Amniotic epithelial cell (primary cell): Measurements from ENCODE around the gene GSK3B.
"Not testable (repeated sequence)": the region's sequence is repeated elsewhere in the genome, so short reads cannot be mapped to it uniquely, and the experiment has no call there.

Experiments
- DNase-seq: peaks from one replicate; pipeline ENCODE4 v3.0.0-alpha.2; 2010; ENCODE audit warnings: low read depth

GSK3B gene

GRCh38 chr3:120053647-120054046 is 40.6 kb downstream of the GSK3B start:
- not testable (repeated sequence) for DNase-seq

GRCh38 chr3:120052677-120053076 is 41.6 kb downstream of the GSK3B start:
- no peak for DNase-seq

- no peak for DNase-seq
These were observed 42.0 kb downstream of the GSK3B start for GRCh38 chr3:120052225-120052624.

- not testable (repeated sequence) for DNase-seq
These were observed 42.7 kb downstream of the GSK3B start for GRCh38 chr3:120051570-120051969.

DNA sequence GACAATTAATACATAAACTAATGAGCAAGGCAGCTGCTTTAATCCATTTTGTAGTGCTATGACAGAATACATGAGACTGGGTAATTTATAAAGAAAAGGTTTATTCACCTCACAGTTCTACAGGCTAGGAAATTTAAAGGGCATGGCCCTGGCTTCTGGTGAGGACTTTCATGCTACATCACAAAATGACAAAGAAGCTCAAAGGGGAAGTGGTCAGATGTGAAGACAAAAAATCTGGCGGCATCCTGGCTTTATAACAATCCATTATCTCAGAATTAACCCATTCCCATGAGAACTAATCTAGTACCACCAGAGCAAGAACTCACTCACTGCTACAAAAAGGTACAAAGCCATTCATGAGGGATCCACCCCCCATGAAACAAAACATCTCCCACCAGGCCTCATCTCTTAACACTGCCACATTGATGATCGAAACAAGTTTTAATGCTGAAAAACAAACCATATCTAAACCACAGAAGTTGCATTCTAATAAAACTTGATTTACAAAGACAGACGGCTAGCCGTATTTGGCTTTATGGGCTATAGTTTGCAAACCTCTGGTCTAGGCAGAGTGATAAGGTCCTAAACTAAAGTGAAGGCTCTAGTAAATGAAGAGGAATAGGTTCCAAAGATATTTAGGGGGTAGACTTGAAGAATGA is 44.2 kb downstream of the GSK3B start:
- no peak for DNase-seq

- DNase-seq, result no peak
These were observed 45.2 kb downstream of the GSK3B start for GRCh38 chr3:120049072-120049471.

DNA sequence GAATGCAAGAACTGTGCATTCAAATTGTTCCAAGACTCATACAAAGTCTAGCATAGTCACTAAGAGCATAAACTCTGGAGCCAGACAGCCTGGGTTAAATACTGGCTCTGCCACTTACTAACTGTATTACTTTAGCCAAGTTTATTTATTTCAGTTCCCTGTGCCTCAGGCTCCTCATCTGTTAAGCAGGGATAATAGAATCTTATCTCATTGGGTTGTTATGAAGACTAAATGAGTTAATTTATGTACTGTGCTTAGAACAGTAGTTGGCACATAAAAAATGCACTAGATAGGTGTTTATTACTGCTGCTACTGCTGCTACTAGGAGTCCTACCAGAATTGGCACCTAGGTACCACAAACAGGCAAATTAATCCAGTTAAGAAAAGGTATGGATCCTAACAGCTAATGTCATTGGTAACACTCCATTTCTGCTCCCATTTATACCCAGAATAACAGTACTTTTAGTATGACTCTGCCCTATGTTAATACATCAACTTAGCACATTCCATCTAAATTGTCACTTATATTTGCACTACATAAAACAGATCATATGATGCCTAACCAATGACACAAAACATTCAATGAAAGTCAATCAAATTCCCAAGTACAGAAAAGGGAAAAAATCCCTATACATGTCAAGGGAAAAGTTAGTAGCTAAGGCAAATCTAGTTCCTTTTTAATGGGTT is 45.7 kb downstream of the GSK3B start:
- no peak for DNase-seq

DNA sequence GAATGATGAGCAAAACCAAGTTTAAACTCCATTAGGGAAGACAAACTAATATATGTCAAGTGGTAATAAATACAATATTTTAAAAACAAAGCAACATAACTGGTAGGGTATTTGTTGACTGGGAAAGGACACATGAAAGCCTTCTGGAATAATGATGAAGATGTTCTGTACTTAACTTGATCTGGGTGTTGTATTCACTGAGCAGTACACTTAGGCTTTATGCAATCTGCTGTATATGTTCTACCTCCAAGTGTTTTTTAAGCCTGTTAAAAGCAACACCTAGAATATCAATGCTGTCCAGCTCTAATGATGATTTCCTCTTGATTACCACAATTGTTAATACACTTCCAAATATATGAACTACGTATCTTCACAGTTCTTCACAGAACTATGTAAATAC is 46.6 kb downstream of the GSK3B start:
- DNase-seq, result no peak

GRCh38 chr3:120040813-120041377 is 53.4 kb downstream of the GSK3B start:
- no peak for DNase-seq

GRCh38 chr3:120039642-120040610 is 54.3 kb downstream of the GSK3B start:
- no peak for DNase-seq

DNA sequence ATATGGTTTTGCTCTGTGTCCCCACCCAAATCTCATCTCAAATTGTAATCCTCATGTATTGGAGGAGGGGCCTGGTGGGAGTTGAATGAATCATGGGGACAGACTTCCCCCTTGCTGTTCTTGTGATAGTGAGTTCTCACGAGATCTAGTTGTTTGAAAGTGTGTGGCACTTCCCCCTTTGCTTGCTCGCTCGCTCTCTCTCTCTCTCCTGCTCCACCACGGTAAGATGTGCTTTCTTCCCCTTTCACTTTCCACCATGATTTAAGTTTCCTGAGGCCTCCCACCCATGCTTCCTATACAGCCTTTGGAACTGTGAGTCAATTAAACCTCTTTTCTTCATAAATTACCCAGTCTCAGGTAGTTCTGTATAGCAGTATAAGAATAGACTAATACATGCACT is 60.7 kb downstream of the GSK3B start:
- DNase-seq, result no peak

DNA sequence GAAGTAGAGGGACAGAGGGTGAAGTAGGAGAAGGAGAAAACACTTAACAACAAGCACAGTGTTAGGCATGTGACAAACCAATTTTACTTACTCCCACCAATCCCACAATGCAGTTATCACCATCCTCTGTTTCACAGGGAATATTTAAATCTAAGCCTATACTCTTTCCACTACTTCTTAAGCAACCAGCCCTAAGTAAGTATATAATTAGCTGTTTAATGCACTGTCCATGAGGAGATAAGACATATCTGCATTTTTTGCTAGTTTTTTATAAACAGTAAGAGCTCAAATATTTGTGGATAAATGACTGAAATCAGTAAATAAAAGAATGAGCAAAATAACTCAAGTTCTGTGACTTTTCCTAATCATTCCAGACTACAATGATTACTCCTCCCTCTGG is 62.7 kb downstream of the GSK3B start:
- DNase-seq, result no peak

DNA sequence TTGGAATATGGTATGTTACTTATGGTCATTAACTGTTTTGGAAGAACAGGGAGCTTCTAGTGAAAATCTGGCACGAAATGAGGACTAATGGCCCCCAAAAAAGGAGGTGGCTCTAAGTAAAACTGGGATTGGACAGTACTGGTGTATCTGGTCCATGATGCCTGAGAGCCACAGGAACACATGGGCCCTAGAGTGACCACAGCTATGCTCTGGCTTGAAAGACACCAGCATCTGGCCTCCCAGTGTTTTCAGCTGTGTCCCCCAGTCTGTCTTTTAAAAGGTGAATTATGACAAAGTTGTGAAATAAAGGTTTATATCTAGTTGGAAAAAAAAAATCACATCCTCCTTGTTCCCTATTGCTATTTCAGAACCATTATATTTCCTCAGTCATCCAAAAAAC is 64.5 kb downstream of the GSK3B start:
- DNase-seq, result no peak

DNA sequence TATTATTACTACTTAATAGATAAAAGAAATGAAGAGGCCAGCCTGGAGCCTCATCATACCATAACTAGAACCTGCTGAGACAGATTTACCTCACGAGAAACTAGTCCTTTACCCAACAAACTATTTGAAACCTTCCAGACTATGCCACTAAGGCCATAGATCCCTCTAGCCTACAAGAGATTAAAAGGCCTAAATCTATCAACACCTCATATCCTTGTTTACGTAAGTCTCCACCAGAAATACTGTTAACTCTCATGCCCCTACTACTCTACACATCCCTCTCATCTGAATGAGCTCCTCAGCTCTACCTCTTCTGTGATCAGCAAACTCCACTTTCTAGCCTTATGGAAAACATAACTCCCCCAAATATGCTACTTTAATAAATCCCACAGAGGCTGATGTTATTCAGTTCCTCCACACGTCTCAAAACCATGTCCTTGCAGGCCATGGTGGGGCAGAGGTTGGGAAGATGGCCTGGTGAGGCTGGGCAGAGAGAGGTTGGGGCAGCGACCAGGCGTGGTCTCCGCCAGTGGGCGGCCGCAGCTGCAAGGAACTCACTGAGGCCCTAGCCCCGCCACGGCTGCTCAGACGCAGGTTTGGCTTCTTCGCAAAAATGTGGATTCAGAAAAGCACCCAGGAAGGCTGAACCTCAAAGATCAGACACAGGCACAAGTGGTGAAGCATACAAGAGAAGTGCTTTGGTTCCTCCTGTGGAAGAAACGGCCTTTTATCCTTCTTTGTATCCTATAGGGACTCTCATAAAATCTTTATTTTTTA is 65.8 kb downstream of the GSK3B start:
- DNase-seq, result no peak

DNA sequence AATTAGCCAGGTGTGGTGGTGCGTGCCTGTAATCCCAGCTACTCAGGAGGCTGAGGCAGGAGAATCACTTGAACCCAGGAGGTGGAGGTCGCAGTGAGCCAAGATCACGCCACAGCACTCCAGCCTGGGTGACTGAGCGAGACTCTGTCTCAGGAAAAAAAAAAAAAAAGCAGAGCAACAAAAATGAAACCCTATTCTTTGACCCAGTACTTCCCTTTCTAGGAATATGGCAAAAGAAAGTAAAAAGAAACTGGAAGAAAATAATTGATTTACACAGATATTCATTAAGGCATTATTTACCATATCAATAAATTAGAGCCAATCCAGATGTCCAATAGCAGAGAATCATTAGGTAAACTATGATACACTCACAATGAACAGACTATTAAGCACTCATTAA is 67.0 kb downstream of the GSK3B start:
- DNase-seq, result no peak

DNA sequence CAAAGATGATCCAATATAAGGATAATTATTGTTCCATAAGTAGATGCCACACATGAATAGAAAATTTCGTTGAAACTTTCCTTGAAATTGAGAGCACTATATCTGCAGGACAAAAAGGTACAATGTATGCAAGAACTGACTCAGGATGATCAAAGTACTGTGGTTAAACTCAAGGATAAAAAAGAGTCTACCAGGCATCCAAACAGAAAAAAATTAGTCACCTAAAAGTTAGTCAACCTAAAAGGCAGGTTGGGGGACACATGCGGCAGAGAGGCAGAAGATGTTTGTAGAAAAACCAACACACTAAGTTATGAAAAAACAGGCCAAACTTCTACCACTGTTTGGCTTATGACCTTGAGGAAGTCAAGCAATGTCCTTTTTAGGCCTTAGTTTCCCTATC is 68.7 kb downstream of the GSK3B start:
- peak; percentile 31 for DNase-seq

DNA sequence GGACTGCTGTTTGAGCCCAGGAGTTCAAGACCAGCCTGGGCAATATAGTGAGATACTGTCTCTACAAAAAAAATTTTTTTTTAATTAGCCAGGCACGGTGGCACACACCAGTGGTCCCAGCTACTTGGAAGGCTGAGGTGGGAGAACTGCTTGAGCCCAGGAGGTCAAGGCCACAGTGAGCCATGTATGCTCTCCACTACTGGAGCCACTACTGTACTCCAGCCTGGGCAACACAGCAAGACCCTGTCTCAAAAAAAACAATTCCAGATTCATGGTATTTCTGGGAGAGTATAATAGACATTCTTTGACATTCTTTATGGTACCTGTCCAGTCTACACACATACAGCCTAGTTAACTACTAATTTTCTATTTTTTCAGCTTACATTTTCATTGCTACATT is 70.1 kb downstream of the GSK3B start:
- DNase-seq, result no peak

DNA sequence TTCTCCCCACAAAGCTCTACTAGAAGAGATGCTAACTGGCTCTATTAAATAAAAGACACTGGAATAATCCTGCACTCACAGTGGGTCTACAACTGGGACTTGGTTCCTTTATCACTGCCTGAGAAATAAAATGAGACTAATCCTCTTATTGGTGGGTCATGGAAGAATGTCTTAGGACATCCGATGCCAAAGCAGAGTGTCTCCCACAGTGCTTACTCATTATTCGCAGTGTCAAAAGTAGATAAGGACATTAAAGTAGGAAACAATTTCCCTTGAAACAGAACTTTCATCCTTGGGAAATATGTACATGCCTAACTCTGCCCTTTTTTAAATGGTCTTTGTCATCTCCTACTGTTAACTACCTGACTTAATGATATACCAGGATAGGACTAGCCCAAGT is 71.5 kb downstream of the GSK3B start:
- DNase-seq, result peak; percentile 71

DNA sequence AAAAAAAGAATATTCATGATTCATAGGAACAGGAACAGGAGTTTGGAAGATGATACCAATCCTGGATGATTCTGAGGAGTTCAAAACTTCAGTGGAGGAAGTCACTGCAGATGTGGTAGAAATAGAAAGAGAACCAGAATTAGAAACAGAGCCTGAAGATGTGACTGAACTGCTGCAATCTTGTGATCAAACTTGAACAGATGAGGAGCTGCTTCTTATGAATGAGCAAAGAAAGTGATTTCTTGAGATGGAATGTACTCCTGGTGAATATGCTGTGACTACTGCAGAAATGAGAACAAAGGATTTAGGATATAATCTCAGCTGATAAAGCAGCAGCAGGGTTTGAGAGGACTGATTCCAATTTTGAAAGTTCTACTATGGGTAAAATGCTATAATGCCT is 72.7 kb downstream of the GSK3B start:
- DNase-seq, result peak; percentile 60

DNA sequence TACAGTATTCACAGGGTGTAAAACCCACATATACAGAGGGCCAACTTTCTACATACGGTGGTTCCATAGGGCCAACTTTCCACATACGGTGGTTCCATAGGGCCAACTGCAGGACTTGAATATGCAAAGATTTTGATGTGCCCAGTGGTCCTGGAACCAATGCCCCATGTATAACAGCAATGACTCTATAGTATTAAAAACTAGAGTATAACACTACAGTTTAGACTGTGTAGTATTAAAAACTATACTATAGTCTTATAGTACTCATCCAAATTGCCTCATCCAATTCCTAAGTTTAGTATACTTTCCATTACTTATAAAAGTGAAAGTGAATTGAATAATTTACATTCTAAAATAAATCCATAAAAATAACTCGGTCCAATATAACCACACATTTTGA is 75.9 kb downstream of the GSK3B start:
- DNase-seq, result no peak

GRCh38 chr3:120017692-120018091 is 76.6 kb downstream of the GSK3B start:
- DNase-seq, result no peak

GRCh38 chr3:120013481-120013880 is 80.8 kb downstream of the GSK3B start:
- peak; percentile 20 for DNase-seq
